CD4-positive, alpha-beta T cell treated with Interleukin-17A for 1 hour (primary cell): ENCODE data around the gene SGSM1.

ENCODE experiments used
- DNase-seq: peaks from one replicate; pipeline ENCODE4 v3.0.0-alpha.2; 2020

Gene SGSM1

GRCh38 chr22:24920029-24920428, 114.0 kb downstream of the SGSM1 start:
- DNase-seq: no peak

GRCh38 chr22:24925586-24926427, 119.8 kb downstream of the SGSM1 start:
- DNase-seq: no peak

GRCh38 chr22:24926428-24926725, 120.4 kb downstream of the SGSM1 start:
- DNase-seq: no peak

GRCh38 chr22:24926849-24927579, 121.0 kb downstream of the SGSM1 start:
- no peak for DNase-seq

GRCh38 chr22:24928322-24928721, 122.3 kb downstream of the SGSM1 start:
- DNase-seq: no peak

- DNase-seq: no peak
Measured at GRCh38 chr22:24930678-24931077, 124.7 kb downstream of the SGSM1 start.

GRCh38 chr22:24935771-24936483, 129.9 kb downstream of the SGSM1 start:
- no peak for DNase-seq

GRCh38 chr22:24937114-24937513, 131.1 kb downstream of the SGSM1 start:
- no peak for DNase-seq

GRCh38 chr22:24938741-24939341, 132.8 kb downstream of the SGSM1 start:
- peak; percentile 62 for DNase-seq

GRCh38 chr22:24942301-24942700, 136.3 kb downstream of the SGSM1 start:
- DNase-seq: no peak

- no peak for DNase-seq
Measured at GRCh38 chr22:24944217-24944937, 138.4 kb downstream of the SGSM1 start.

GRCh38 chr22:24945430-24945829, 139.4 kb downstream of the SGSM1 start:
- DNase-seq: no peak

- DNase-seq: no peak
Measured at GRCh38 chr22:24947383-24947782, 141.4 kb downstream of the SGSM1 start.

GRCh38 chr22:24947881-24948280, 141.9 kb downstream of the SGSM1 start:
- DNase-seq: no peak

- DNase-seq: no peak
Measured at GRCh38 chr22:24948356-24949202, 142.6 kb downstream of the SGSM1 start.

- no peak for DNase-seq
Measured at GRCh38 chr22:24950272-24950902, 144.4 kb downstream of the SGSM1 start.

- peak; percentile 86 for DNase-seq
Measured at GRCh38 chr22:24951942-24952836, 146.2 kb downstream of the SGSM1 start, which contains the start of gene KIAA1671. KIAA1671 (plus strand) TSS chr22:24952716; CDS start chr22:25028000, 75,284 bp downstream.

GRCh38 chr22:24952837-24953383, 146.9 kb downstream of the SGSM1 start:
- DNase-seq: no peak

GRCh38 chr22:24953384-24954113, 147.5 kb downstream of the SGSM1 start:
- no peak for DNase-seq
